Fibroblast of lung (primary cell): ENCODE data around the gene FAM216A. TPM values are rescaled to one million over a fixed set of nuclear protein-coding genes. Genes with fewer than 3 reads are reported as not detected.

Source experiments
- polyA plus RNA-seq, 2 donors: library from polyadenylated mRNA; depleted of rRNA in 1 of 2; stranded (reverse) in 1 of 2; unstranded in 1 of 2; fragments of >200 nt; gene quantifications; 2 replicates each; pipeline ENCODE4 v1.2.1, GENCODE V29; 2011 to 2012; ENCODE audit warnings: missing spikeins in 1 of 2
- total RNA-seq: library from RNA; depleted of rRNA; stranded (reverse); fragments of >200 nt; gene quantifications from 2 replicates; pipeline ENCODE4 v1.2.1, GENCODE V29; 2014

Gene FAM216A
- total and polyA plus RNA-seq, 2 donors (not counting 1 experiment from before 2014, with no cell fraction given): 16.5 to 20.2 TPM

Other genes with a start within 250 kb of the FAM216A start
- gene ATP2A2, start 187.6 kb upstream of the FAM216A start, total RNA-seq: 119 and 151 TPM in 2 replicates
- 203 and 216 TPM in 2 replicates for gene ATP2A2, start 187.6 kb upstream of the FAM216A start, polyA plus RNA-seq
- gene ANAPC7, start 65.1 kb upstream of the FAM216A start, total RNA-seq: 44.9 and 49.5 TPM in 2 replicates
- 48.7 and 55.2 TPM in 2 replicates for gene ANAPC7, start 65.1 kb upstream of the FAM216A start, polyA plus RNA-seq
- 136 and 169 TPM in 2 replicates for gene ARPC3, start 18.5 kb upstream of the FAM216A start, total RNA-seq
- gene ARPC3, start 18.5 kb upstream of the FAM216A start, polyA plus RNA-seq: 81.1 and 87.4 TPM in 2 replicates
- gene GPN3, start 588 bp upstream of the FAM216A start, total RNA-seq: 8.9 and 9.2 TPM in 2 replicates
- 28.9 and 29.7 TPM in 2 replicates for gene GPN3, start 588 bp upstream of the FAM216A start, polyA plus RNA-seq
- 44.7 and 52.2 TPM in 2 replicates for gene VPS29, start 33.3 kb downstream of the FAM216A start, total RNA-seq
- gene VPS29, start 33.3 kb downstream of the FAM216A start, polyA plus RNA-seq: 172 and 210 TPM in 2 replicates
- 0.50 and 0.77 TPM in 2 replicates for gene RAD9B, start 33.5 kb downstream of the FAM216A start, total RNA-seq
- gene RAD9B, start 33.5 kb downstream of the FAM216A start, polyA plus RNA-seq: 0.40 and 0.53 TPM in 2 replicates
- 4.9 and 6.9 TPM in 2 replicates for gene PPTC7, start 114.5 kb downstream of the FAM216A start, total RNA-seq
- 9.4 and 12.5 TPM in 2 replicates for gene PPTC7, start 114.5 kb downstream of the FAM216A start, polyA plus RNA-seq
- gene TCTN1, start 145.3 kb downstream of the FAM216A start, total RNA-seq: 24.9 and 27.4 TPM in 2 replicates
- gene TCTN1, start 145.3 kb downstream of the FAM216A start, polyA plus RNA-seq: 20.3 and 25.0 TPM in 2 replicates
- gene HVCN1, start 220.3 kb downstream of the FAM216A start, total RNA-seq: 5.9 and 7.4 TPM in 2 replicates
- 3.6 and 3.8 TPM in 2 replicates for gene HVCN1, start 220.3 kb downstream of the FAM216A start, polyA plus RNA-seq